Measurements from ENCODE around the gene MAML2. TPM values are rescaled to one million over a fixed set of nuclear protein-coding genes. Genes with fewer than 3 reads are reported as not detected.

The MAML2 gene
- total RNA-seq, 3 donors from 2014 or later (not counting 1 experiment from before 2014, with no cell fraction given), result 14.2 to 20.5 (median 16.1) TPM

- intact Hi-C loops (cut with micrococcal nuclease), result no loop called here
- ATAC-seq (no peak), DNase-seq (no peak)
- Histone ChIP-seq H3K4me1 (ENCODE audit: control insufficient read depth, insufficient read depth, low read length) (peaks cover 1% of the 10 kb centered on the region), H3K9me3 (ENCODE audit: control insufficient read depth, insufficient read depth, low read length) (no peaks in the 10 kb centered on the region), H3K27ac (ENCODE audit: low read length) (no peak overlapping the region), H3K27me3 (ENCODE audit: control insufficient read depth, insufficient read depth, low read length) (no peaks in the 10 kb centered on the region), H3K36me3 (ENCODE audit: control insufficient read depth, insufficient read depth, low read length) (no peaks in the 10 kb centered on the region), H3K4me3 (ENCODE audit: low read length) (no peak overlapping the region)
- TF ChIP-seq CTCF (IDR thresholded peaks at IDR 0.05), result no peak
- H3K4me1 Mint-ChIP-seq, result peaks cover 30 to 35% of the 10 kb centered on the region in 2 donors
- H3K27ac Mint-ChIP-seq, result peak overlapping the region in 1 of 2 donors; percentile 7
- H3K27me3 Mint-ChIP-seq (ENCODE audit: low read depth in 2 of 2), result no peaks in the 10 kb centered on the region
- no peak overlapping the region for H3K4me3 Mint-ChIP-seq
- H3K36me3 Mint-ChIP-seq, result no peaks in the 10 kb centered on the region
- WGBS (ENCODE audit: insufficient coverage), result 67% methylated on average over 1 of the region's 3 CpGs
- no peaks in the 10 kb centered on the region for H3K9me3 Mint-ChIP-seq
These were observed 48.7 kb downstream of the MAML2 start for GRCh38 chr11:96294289-96294688.

- ATAC-seq (peak; percentile 24 to 46 (median 43)), DNase-seq (peak in 1 of 2 donors; percentile 44)
- Mint-ChIP-seq H3K9me3 (no peaks in the 10 kb centered on the region), H3K27me3 (ENCODE audit: low read depth in 2 of 2) (no peaks in the 10 kb centered on the region), H3K4me1 (peaks cover 24 to 30% of the 10 kb centered on the region in 2 donors), H3K4me3 (no peak overlapping the region), H3K36me3 (no peaks in the 10 kb centered on the region), H3K27ac (peak overlapping the region; percentile 7 to 25)
- TF ChIP-seq CTCF (IDR thresholded peaks at IDR 0.05), result no peak
- intact Hi-C loops (cut with micrococcal nuclease), result no loop called here
- WGBS (ENCODE audit: insufficient coverage), result 16% methylated on average over 3 of the region's 3 CpGs
- Histone ChIP-seq H3K27ac (ENCODE audit: low read length) (peak overlapping the region; percentile 17), H3K4me1 (ENCODE audit: control insufficient read depth, insufficient read depth, low read length) (no peaks in the 10 kb centered on the region), H3K36me3 (ENCODE audit: control insufficient read depth, insufficient read depth, low read length) (no peaks in the 10 kb centered on the region), H3K9me3 (ENCODE audit: control insufficient read depth, insufficient read depth, low read length) (no peaks in the 10 kb centered on the region), H3K4me3 (ENCODE audit: low read length) (no peak overlapping the region), H3K27me3 (ENCODE audit: control insufficient read depth, insufficient read depth, low read length) (no peaks in the 10 kb centered on the region)
These were observed 49.4 kb downstream of the MAML2 start for GRCh38 chr11:96293598-96294021.

- TF ChIP-seq CTCF (IDR thresholded peaks at IDR 0.05), result no peak
- H3K36me3 ChIP-seq (ENCODE audit: control insufficient read depth, insufficient read depth, low read length), result no peaks in the 10 kb centered on the region
- Mint-ChIP-seq H3K27ac (peak overlapping the region in 1 of 2 donors; percentile 25), H3K27me3 (ENCODE audit: low read depth in 2 of 2) (no peaks in the 10 kb centered on the region), H3K36me3 (no peaks in the 10 kb centered on the region), H3K9me3 (no peaks in the 10 kb centered on the region), H3K4me1 (peaks cover 19 to 27% of the 10 kb centered on the region in 2 donors), H3K4me3 (no peak overlapping the region)
- DNase-seq, result no peak
- no CpG with 5 or more reads among the region's 2 CpGs for WGBS (ENCODE audit: insufficient coverage)
- no peak overlapping the region for H3K27ac ChIP-seq (ENCODE audit: low read length)
- H3K9me3 ChIP-seq (ENCODE audit: control insufficient read depth, insufficient read depth, low read length), result no peaks in the 10 kb centered on the region
- ATAC-seq, result no peak
- no peak overlapping the region for H3K4me3 ChIP-seq (ENCODE audit: low read length)
- intact Hi-C loops (cut with micrococcal nuclease), result no loop called here
- H3K4me1 ChIP-seq (ENCODE audit: control insufficient read depth, insufficient read depth, low read length), result no peaks in the 10 kb centered on the region
- H3K27me3 ChIP-seq (ENCODE audit: control insufficient read depth, insufficient read depth, low read length), result no peaks in the 10 kb centered on the region
These were observed 49.9 kb downstream of the MAML2 start for GRCh38 chr11:96293109-96293508.

GRCh38 chr11:96292291-96293010, 50.5 kb downstream of the MAML2 start:
- no peaks in the 10 kb centered on the region for H3K27me3 Mint-ChIP-seq (ENCODE audit: low read depth in 2 of 2)
- ATAC-seq, result no peak
- no peak overlapping the region for H3K4me3 Mint-ChIP-seq
- H3K27me3 ChIP-seq (ENCODE audit: control insufficient read depth, insufficient read depth, low read length), result no peaks in the 10 kb centered on the region
- TF ChIP-seq CTCF (IDR thresholded peaks at IDR 0.05), result no peak
- H3K9me3 Mint-ChIP-seq, result no peaks in the 10 kb centered on the region
- H3K27ac ChIP-seq (ENCODE audit: low read length), result no peak overlapping the region
- no peaks in the 10 kb centered on the region for H3K4me1 ChIP-seq (ENCODE audit: control insufficient read depth, insufficient read depth, low read length)
- H3K4me3 ChIP-seq (ENCODE audit: low read length), result no peak overlapping the region
- H3K9me3 ChIP-seq (ENCODE audit: control insufficient read depth, insufficient read depth, low read length), result no peaks in the 10 kb centered on the region
- H3K4me1 Mint-ChIP-seq, result peaks cover 21 to 29% of the 10 kb centered on the region in 2 donors
- H3K27ac Mint-ChIP-seq, result no peak overlapping the region
- intact Hi-C loops (cut with micrococcal nuclease), result no loop called here
- H3K36me3 Mint-ChIP-seq, result no peaks in the 10 kb centered on the region
- no peaks in the 10 kb centered on the region for H3K36me3 ChIP-seq (ENCODE audit: control insufficient read depth, insufficient read depth, low read length)
- no peak for DNase-seq
